ENCODE measurements around the gene ARHGAP18.

Gene ARHGAP18

DNA sequence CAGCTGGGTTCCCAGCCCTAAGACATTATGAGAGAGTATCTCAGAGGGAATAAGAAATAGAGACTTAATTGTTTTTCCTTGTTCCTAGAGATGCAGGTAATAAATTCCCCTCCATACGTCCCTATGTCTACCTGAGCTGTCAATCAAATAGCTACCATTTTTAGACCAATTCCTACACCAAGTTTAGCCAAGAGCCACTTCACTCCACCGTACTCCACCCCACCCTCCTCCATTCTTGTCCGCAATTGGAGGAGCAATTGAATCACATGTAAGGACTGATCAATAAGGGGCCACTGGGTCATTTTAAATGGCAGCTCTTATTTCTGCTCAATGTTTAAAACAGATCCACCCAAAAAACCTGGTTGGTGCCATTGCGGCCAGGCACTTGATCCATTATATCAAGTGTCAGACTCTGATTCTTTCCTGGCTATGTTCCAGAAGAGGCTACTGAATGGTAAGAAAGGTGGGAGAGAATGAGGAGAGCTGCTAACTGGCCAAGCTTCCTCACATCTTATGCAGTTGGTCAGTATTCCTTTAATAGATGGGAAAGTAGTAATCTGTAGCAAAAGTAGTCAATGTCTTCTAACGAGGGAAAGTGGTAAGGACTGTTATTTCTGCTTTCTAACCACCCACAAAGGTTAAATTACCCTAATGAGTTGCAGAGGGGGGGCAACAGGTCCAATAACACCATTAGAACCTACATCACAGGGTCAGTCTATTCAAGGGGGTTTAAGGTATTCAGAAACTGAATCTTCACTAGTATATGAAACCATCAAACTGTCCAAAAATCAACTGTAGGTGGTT is 34.1 kb downstream of the ARHGAP18 start:
- in situ Hi-C loops (cut with HindIII; ENCODE audit: low pct_ligation_motif_present, low sequenced_read_pairs): no loop called here
- TF ChIP-seq, protein P1, sequence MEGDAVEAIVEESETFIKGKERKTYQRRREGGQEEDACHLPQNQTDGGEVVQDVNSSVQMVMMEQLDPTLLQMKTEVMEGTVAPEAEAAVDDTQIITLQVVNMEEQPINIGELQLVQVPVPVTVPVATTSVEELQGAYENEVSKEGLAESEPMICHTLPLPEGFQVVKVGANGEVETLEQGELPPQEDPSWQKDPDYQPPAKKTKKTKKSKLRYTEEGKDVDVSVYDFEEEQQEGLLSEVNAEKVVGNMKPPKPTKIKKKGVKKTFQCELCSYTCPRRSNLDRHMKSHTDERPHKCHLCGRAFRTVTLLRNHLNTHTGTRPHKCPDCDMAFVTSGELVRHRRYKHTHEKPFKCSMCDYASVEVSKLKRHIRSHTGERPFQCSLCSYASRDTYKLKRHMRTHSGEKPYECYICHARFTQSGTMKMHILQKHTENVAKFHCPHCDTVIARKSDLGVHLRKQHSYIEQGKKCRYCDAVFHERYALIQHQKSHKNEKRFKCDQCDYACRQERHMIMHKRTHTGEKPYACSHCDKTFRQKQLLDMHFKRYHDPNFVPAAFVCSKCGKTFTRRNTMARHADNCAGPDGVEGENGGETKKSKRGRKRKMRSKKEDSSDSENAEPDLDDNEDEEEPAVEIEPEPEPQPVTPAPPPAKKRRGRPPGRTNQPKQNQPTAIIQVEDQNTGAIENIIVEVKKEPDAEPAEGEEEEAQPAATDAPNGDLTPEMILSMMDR (IDR thresholded peaks at IDR 0.05; ENCODE audit: low read depth, low read length, missing control alignments): no peak

GRCh38 chr6:129673748-129674147 is 36.2 kb downstream of the ARHGAP18 start:
- DNase-seq: no peak
- Histone ChIP-seq H3K27ac (peak overlapping the region; percentile 79), H3K4me3 (ENCODE audit: low read depth, low read length) (no peak overlapping the region), H3K36me3 (replicated peaks) (no peaks in the 10 kb centered on the region), H3K27me3 (replicated peaks) (no peaks in the 10 kb centered on the region)
- TF ChIP-seq, protein P1 (IDR thresholded peaks at IDR 0.05; ENCODE audit: low read depth, low read length, missing control alignments): no peak
- in situ Hi-C loops (cut with HindIII; ENCODE audit: low pct_ligation_motif_present, low sequenced_read_pairs): no loop called here

More for the DNA sequence above, 34.1 kb downstream of the ARHGAP18 start:
- H3K36me3 ChIP-seq (replicated peaks): no peaks in the 10 kb centered on the region
- DNase-seq: no peak
- H3K27me3 ChIP-seq (replicated peaks): no peaks in the 10 kb centered on the region
- no peak overlapping the region for H3K27ac ChIP-seq
- H3K4me3 ChIP-seq (ENCODE audit: low read depth, low read length): no peak overlapping the region

DNA sequence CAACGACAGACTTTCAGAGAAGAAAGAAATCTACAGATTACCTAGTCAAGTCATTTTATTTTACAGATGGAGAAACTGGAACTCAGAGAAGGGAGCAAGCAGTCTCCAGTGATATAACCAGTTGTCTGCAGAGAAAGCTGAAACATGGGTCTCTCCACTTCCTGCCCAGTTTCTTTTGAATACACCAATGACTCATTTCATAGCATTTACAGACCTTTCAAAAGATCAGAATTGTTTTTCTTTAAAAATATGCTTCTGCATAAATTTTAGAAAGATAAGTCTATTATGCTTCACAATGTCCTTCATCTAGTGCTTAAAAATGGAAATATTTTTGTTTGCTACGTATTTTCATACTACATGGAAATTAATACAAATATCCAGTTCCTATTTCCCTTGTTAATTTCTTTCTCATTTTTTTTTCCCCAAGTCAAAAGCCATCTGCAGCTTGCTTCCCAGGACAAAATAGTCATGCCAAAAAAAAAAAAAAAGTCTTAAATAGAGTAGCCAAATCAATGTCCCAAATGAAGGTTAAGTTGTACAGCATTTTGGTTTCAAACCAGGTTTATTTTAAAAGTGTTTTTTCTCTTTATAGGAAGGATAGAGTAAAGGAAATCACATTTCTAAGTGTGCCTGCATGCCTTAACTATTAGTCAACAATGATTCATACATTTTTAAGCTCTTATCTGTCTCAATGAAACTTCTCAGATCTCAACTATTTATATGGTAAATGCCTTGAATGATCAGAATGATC is 36.9 kb downstream of the ARHGAP18 start:
- in situ Hi-C loops (cut with HindIII; ENCODE audit: low pct_ligation_motif_present, low sequenced_read_pairs): no loop called here
- Histone ChIP-seq H3K4me3 (ENCODE audit: low read depth, low read length) (no peak overlapping the region), H3K27ac (peak overlapping the region; percentile 79), H3K27me3 (replicated peaks) (no peaks in the 10 kb centered on the region), H3K36me3 (replicated peaks) (no peaks in the 10 kb centered on the region)
- DNase-seq: peak; percentile 70
- TF ChIP-seq, protein P1 (IDR thresholded peaks at IDR 0.05; ENCODE audit: low read depth, low read length, missing control alignments): no peak

DNA sequence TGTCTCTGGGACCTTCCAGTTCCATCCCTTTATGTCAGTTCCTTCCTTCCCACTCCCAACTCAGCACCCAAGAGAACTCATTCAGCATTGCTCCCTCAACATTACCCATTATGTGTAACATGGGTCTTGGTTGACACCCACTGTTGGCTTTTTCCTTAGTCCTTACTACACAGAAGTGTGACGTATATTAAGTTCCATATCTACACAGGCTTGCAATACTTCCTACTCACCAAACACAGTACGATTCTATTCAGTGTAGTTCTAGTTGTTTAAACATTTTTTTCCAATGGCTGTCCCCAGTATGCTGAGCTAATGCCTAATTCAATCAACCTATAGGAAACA is 37.7 kb downstream of the ARHGAP18 start:
- Histone ChIP-seq H3K27me3 (replicated peaks) (no peaks in the 10 kb centered on the region), H3K4me3 (ENCODE audit: low read depth, low read length) (no peak overlapping the region), H3K36me3 (replicated peaks) (no peaks in the 10 kb centered on the region), H3K27ac (peak overlapping the region; percentile 79)
- TF ChIP-seq, protein P1 (IDR thresholded peaks at IDR 0.05; ENCODE audit: low read depth, low read length, missing control alignments): no peak
- no peak for DNase-seq
- in situ Hi-C loops (cut with HindIII; ENCODE audit: low pct_ligation_motif_present, low sequenced_read_pairs): no loop called here

- in situ Hi-C loops (cut with HindIII; ENCODE audit: low pct_ligation_motif_present, low sequenced_read_pairs): no loop called here
- Histone ChIP-seq H3K27me3 (replicated peaks) (no peaks in the 10 kb centered on the region), H3K27ac (peak overlapping the region; percentile 79), H3K4me3 (ENCODE audit: low read depth, low read length) (no peak overlapping the region), H3K36me3 (replicated peaks) (no peaks in the 10 kb centered on the region)
- DNase-seq: no peak
- TF ChIP-seq, protein P1 (IDR thresholded peaks at IDR 0.05; ENCODE audit: low read depth, low read length, missing control alignments): peak; percentile 16
These were observed 38.3 kb downstream of the ARHGAP18 start for GRCh38 chr6:129671442-129672340.
